Fibroblast of lung (primary cell): Measurements from ENCODE around the gene VPS35. TPM values are rescaled to one million over a fixed set of nuclear protein-coding genes. Genes with fewer than 3 reads are reported as not detected.

Source experiments
- DNase-seq, 2 donors: peaks; one replicate each; pipeline versions ENCODE4 v3.0.0 to v3.0.0-alpha.2; 2010; ENCODE audit warnings: low read depth in 2 of 2
- H2AFZ ChIP-seq: 2 replicates; pipeline ENCODE4 v1.5.1; 2012; ENCODE audit warnings: low read length, control low read depth, inconsistent platforms
- H3K27ac ChIP-seq: 2 replicates; pipeline ENCODE4 v1.5.1; 2011; ENCODE audit warnings: low read length, control low read depth; ENCODE audit not compliant: insufficient read depth
- H3K27me3 ChIP-seq: 2 replicates; pipeline ENCODE4 v1.5.1; 2011; ENCODE audit warnings: mild to moderate bottlenecking, low read length; ENCODE audit not compliant: control insufficient read depth, insufficient read depth
- H3K36me3 ChIP-seq: 2 replicates; pipeline ENCODE4 v1.5.1; 2011; ENCODE audit warnings: low read length; ENCODE audit not compliant: control insufficient read depth, insufficient read depth
- H3K4me1 ChIP-seq: 2 replicates; pipeline ENCODE4 v1.5.1; 2011; ENCODE audit warnings: low read length; ENCODE audit not compliant: control insufficient read depth, insufficient read depth; ENCODE audit errors: extremely low read depth
- H3K4me2 ChIP-seq: 2 replicates; pipeline ENCODE4 v1.5.1; 2011; ENCODE audit warnings: low read length, control low read depth; ENCODE audit not compliant: insufficient read depth; ENCODE audit errors: extremely low read depth
- H3K4me3 ChIP-seq, 4 experiments: fragments of 200-600 bp in 1 of 4; sonication (generic) in 1 of 4; replicated peaks in 1 of 4; 2 replicates each; pipeline ENCODE4 v1.5.1; 2011 to 2016; ENCODE audit warnings: low read length in 4 of 4, low read depth in 3 of 4, mild to moderate bottlenecking in 3 of 4, control low read depth in 2 of 4, inconsistent platforms in 1 of 4, mixed read lengths in 1 of 4; ENCODE audit not compliant: insufficient read depth in 1 of 4; ENCODE audit errors: control extremely low read depth in 1 of 4
- H3K79me2 ChIP-seq: 2 replicates; pipeline ENCODE4 v1.5.1; 2012; ENCODE audit warnings: mild to moderate bottlenecking, low read length, inconsistent platforms; ENCODE audit not compliant: control insufficient read depth, insufficient read depth
- H3K9ac ChIP-seq: 2 replicates; pipeline ENCODE4 v1.5.1; 2011; ENCODE audit warnings: mild to moderate bottlenecking, low read length, control low read depth; ENCODE audit not compliant: insufficient read depth
- H3K9me3 ChIP-seq: 2 replicates; pipeline ENCODE4 v1.5.1; 2012; ENCODE audit warnings: low read depth, low read length; ENCODE audit not compliant: control insufficient read depth, insufficient read depth
- H4K20me1 ChIP-seq: 2 replicates; pipeline ENCODE4 v1.5.1; 2011; ENCODE audit warnings: low read length; ENCODE audit not compliant: control insufficient read depth, insufficient read depth; ENCODE audit errors: extremely low read depth
- EZH2 ChIP-seq: IDR thresholded peaks from 2 replicates; pipeline ENCODE4 v1.5.1; 2012; ENCODE audit warnings: low read length, control low read depth, mild to moderate bottlenecking; ENCODE audit errors: missing control alignments
- polyA plus RNA-seq, 2 donors: library from polyadenylated mRNA; depleted of rRNA in 1 of 2; stranded (reverse) in 1 of 2; unstranded in 1 of 2; fragments of >200 nt; gene quantifications; 2 replicates each; pipeline ENCODE4 v1.2.1, GENCODE V29; 2011 to 2012; ENCODE audit warnings: missing spikeins in 1 of 2
- total RNA-seq: library from RNA; depleted of rRNA; stranded (reverse); fragments of >200 nt; gene quantifications from 2 replicates; pipeline ENCODE4 v1.2.1, GENCODE V29; 2014
- TF ChIP-seq, protein P1 (sequence below), 2 donors: IDR thresholded peaks in 1 of 2; conservative IDR thresholded peaks in 1 of 2; 1 replicate in 1 of 2; 2 replicates in 1 of 2; pipeline ENCODE4 v1.5.1; 2011 to 2012; ENCODE audit warnings: low read length in 2 of 2, control low read depth in 1 of 2, inconsistent platforms in 1 of 2, low read depth in 1 of 2, mild to moderate bottlenecking in 1 of 2

Gene VPS35
- total and polyA plus RNA-seq, 2 donors (not counting 1 experiment from before 2014, with no cell fraction given) = 77.2 to 92.3 TPM

DNA sequence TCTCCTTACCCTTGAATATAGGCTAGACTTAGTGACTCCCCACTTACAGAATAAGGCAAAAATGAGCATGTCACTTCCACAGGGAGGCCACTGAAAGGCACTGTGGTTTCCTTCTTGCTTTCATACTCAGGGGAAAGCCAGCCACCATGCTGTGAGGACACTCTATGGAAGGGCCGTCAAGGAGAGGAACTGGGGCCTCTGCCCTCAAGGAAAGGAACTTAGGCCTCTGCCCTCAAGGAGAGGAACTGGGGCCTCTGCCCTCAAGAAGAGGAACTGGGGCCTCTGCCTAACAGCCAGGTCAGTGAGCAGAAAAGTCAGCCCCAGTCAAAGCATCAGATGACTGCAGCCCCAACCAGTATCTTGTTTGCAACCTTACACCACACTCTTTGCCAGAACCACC lies 30.1 kb downstream of the VPS35 start:
- Histone ChIP-seq H3K79me2 (no peaks in the 10 kb centered on the region), H3K9ac (no peak overlapping the region), H3K27me3 (no peaks in the 10 kb centered on the region), H3K4me3 (no peak overlapping the region), H3K4me2 (no peak overlapping the region), H3K36me3 (peaks cover 7% of the 10 kb centered on the region), H2AFZ (no peak overlapping the region), H3K9me3 (no peaks in the 10 kb centered on the region), H3K4me1 (no peaks in the 10 kb centered on the region), H3K27ac (no peak overlapping the region), H4K20me1 (no peaks in the 10 kb centered on the region)
- DNase-seq = no peak
- TF ChIP-seq, protein P1, sequence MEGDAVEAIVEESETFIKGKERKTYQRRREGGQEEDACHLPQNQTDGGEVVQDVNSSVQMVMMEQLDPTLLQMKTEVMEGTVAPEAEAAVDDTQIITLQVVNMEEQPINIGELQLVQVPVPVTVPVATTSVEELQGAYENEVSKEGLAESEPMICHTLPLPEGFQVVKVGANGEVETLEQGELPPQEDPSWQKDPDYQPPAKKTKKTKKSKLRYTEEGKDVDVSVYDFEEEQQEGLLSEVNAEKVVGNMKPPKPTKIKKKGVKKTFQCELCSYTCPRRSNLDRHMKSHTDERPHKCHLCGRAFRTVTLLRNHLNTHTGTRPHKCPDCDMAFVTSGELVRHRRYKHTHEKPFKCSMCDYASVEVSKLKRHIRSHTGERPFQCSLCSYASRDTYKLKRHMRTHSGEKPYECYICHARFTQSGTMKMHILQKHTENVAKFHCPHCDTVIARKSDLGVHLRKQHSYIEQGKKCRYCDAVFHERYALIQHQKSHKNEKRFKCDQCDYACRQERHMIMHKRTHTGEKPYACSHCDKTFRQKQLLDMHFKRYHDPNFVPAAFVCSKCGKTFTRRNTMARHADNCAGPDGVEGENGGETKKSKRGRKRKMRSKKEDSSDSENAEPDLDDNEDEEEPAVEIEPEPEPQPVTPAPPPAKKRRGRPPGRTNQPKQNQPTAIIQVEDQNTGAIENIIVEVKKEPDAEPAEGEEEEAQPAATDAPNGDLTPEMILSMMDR (conservative IDR thresholded peaks at IDR 0.05 in 1 of 2, IDR thresholded peaks at IDR 0.05 in 1 of 2; ENCODE audit: low read depth in 1 of 2, low read length in 2 of 2) = no peak
- no peak for TF ChIP-seq EZH2

DNA sequence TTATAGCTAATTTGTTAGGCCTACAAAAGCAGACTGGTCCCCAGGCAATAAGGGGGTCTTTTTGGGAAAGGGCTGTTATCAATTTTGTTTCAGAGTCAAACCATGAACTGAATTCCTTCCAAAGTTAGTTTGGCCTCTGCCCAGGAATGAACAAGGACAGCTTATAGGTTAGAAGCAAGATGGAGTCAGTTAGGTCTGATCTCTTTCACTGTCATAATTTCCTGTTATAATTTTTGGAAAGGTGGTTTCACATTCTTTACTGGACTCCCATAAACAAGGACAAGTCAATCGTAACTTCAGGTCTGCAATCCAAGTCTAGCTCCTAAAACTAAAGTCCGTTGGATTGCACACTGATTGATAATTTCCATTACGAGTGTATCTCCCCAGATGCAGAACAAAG lies 37.7 kb downstream of the VPS35 start:
- Histone ChIP-seq H3K36me3 (no peaks in the 10 kb centered on the region), H3K27ac (no peak overlapping the region), H3K4me1 (peaks cover 7% of the 10 kb centered on the region), H3K79me2 (no peaks in the 10 kb centered on the region), H2AFZ (no peak overlapping the region), H3K9ac (no peak overlapping the region), H3K4me2 (no peak overlapping the region), H3K27me3 (no peaks in the 10 kb centered on the region), H3K4me3 (no peak overlapping the region), H4K20me1 (no peaks in the 10 kb centered on the region), H3K9me3 (no peaks in the 10 kb centered on the region)
- no peak for DNase-seq
- TF ChIP-seq EZH2 = no peak
- TF ChIP-seq, protein P1 (conservative IDR thresholded peaks at IDR 0.05 in 1 of 2, IDR thresholded peaks at IDR 0.05 in 1 of 2; ENCODE audit: low read depth in 1 of 2, low read length in 2 of 2) = no peak

DNA sequence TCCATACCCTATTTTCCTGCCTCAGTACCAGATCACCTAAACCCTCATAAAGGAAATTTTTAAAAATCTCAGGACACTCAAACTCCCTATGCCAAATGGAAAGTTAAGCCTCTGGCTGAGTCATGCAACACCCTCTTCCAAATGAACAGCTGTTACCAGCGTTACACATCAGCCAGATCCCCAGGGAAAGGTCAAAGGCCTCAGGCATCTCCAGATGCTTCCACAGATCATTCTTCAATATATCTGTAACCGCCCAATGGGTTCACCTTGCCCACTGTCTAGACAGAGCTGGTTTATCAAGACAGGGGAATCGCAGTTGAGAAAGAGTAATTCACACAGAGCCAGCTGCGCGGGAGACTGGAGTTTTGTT lies 38.7 kb downstream of the VPS35 start:
- Histone ChIP-seq H3K4me1 (peaks cover 7% of the 10 kb centered on the region), H3K9ac (no peak overlapping the region), H3K9me3 (no peaks in the 10 kb centered on the region), H3K27ac (peak overlapping the region; percentile 89), H3K4me2 (peak overlapping the region; percentile 94), H3K27me3 (no peaks in the 10 kb centered on the region), H2AFZ (peak overlapping the region; percentile 15), H3K36me3 (no peaks in the 10 kb centered on the region), H3K4me3 (peak overlapping the region; percentile 41 to 51 (median 44)), H4K20me1 (no peaks in the 10 kb centered on the region), H3K79me2 (no peaks in the 10 kb centered on the region)
- DNase-seq = peak; percentile 46 to 90
- TF ChIP-seq EZH2 = no peak
